ENCODE measurements around the gene ATXN7. TPM values are rescaled to one million over a fixed set of nuclear protein-coding genes. Genes with fewer than 3 reads are reported as not detected.

The ATXN7 gene
- total RNA-seq, 4 donors from 2014 or later: 44.8 to 113 (median 51.0) TPM

- TF ChIP-seq POLR2AphosphoS5 (IDR thresholded peaks at IDR 0.05) (no peak), EP300 (IDR thresholded peaks at IDR 0.05; ENCODE audit: low read depth) (no peak), POLR2A (IDR thresholded peaks at IDR 0.05) (no peak)
- TF ChIP-seq, protein P1, sequence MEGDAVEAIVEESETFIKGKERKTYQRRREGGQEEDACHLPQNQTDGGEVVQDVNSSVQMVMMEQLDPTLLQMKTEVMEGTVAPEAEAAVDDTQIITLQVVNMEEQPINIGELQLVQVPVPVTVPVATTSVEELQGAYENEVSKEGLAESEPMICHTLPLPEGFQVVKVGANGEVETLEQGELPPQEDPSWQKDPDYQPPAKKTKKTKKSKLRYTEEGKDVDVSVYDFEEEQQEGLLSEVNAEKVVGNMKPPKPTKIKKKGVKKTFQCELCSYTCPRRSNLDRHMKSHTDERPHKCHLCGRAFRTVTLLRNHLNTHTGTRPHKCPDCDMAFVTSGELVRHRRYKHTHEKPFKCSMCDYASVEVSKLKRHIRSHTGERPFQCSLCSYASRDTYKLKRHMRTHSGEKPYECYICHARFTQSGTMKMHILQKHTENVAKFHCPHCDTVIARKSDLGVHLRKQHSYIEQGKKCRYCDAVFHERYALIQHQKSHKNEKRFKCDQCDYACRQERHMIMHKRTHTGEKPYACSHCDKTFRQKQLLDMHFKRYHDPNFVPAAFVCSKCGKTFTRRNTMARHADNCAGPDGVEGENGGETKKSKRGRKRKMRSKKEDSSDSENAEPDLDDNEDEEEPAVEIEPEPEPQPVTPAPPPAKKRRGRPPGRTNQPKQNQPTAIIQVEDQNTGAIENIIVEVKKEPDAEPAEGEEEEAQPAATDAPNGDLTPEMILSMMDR (IDR thresholded peaks at IDR 0.05): no peak
- Histone ChIP-seq H3K4me3 (no peak overlapping the region), H3K4me1 (peaks cover 0 to 39% (median 18%) of the 10 kb centered on the region in 4 donors), H3K27ac (peak overlapping the region in 1 of 4 donors; percentile 3), H3K36me3 (no peaks in the 10 kb centered on the region), H3K9me3 (no peaks in the 10 kb centered on the region), H3K27me3 (no peaks in the 10 kb centered on the region)
- intact Hi-C loops (cut with DNase I; ENCODE audit: low total_unique reads): no loop called here
- in situ Hi-C loops (cut with MboI; ENCODE audit: low pct_ligation_motif_present in 1 of 4, low pct_unique_long_range_greater_than_20kb in 1 of 4, low sequenced_read_pairs in 3 of 4): no loop called here
- no peak for DNase-seq
- WGBS, 2 donors (ENCODE audit: low coverage in 1 of 2): 82 to 83% methylated on average over 8 to 13 of the region's 13 CpGs
Observed at GRCh38 chr3:63955830-63956545, 92.3 kb downstream of the ATXN7 start.

DNA sequence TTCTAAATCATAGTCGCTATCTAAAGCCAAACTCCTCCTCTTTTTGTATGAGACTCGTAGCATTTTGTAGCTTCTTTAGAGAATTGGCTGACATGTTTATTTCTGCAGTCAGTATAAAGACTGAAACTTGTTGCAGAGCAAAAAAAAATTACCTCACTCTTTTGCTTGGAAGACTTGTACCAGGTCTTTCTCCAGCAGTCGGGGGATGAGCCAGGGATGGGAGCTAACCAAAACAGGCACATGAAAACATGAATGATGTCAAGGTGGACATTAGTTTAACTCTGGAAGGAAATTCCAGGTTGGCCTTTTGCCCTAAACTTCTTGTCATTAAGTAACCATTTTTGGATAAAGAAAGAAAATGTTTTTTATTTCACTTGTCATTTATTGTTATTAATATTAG, 95.5 kb downstream of the ATXN7 start:
- no peaks in the 10 kb centered on the region for H3K36me3 ChIP-seq
- no peak for DNase-seq
- H3K27me3 ChIP-seq: no peaks in the 10 kb centered on the region
- peaks cover 0 to 49% (median 19%) of the 10 kb centered on the region in 4 donors for H3K4me1 ChIP-seq
- in situ Hi-C loops (cut with MboI; ENCODE audit: low pct_ligation_motif_present in 1 of 4, low pct_unique_long_range_greater_than_20kb in 1 of 4, low sequenced_read_pairs in 3 of 4): no loop called here
- H3K4me3 ChIP-seq: no peak overlapping the region
- 67 to 71% methylated on average over 3 of the region's 3 CpGs for WGBS, 2 donors (ENCODE audit: low coverage in 1 of 2)
- intact Hi-C loops (cut with DNase I; ENCODE audit: low total_unique reads): no loop called here
- TF ChIP-seq POLR2A (IDR thresholded peaks at IDR 0.05) (no peak), EP300 (IDR thresholded peaks at IDR 0.05; ENCODE audit: low read depth) (no peak), POLR2AphosphoS5 (IDR thresholded peaks at IDR 0.05) (no peak)
- TF ChIP-seq, protein P1 (IDR thresholded peaks at IDR 0.05): no peak
- H3K27ac ChIP-seq: peak overlapping the region in 2 of 4 donors; percentile 75
- no peaks in the 10 kb centered on the region for H3K9me3 ChIP-seq

- Histone ChIP-seq H3K4me3 (peak overlapping the region in 1 of 4 donors; percentile 25), H3K27ac (peak overlapping the region; percentile 56 to 75 (median 70)), H3K27me3 (no peaks in the 10 kb centered on the region), H3K9me3 (no peaks in the 10 kb centered on the region), H3K36me3 (no peaks in the 10 kb centered on the region), H3K4me1 (peaks cover 0 to 59% (median 28%) of the 10 kb centered on the region in 4 donors)
- 40 to 52% methylated on average over 4 to 6 of the region's 6 CpGs for WGBS, 2 donors (ENCODE audit: low coverage in 1 of 2)
- in situ Hi-C loops (cut with MboI; ENCODE audit: low pct_ligation_motif_present in 1 of 4, low pct_unique_long_range_greater_than_20kb in 1 of 4, low sequenced_read_pairs in 3 of 4): no loop called here
- DNase-seq: peak; percentile 34
- intact Hi-C loops (cut with DNase I; ENCODE audit: low total_unique reads): no loop called here
- TF ChIP-seq EP300 (IDR thresholded peaks at IDR 0.05; ENCODE audit: low read depth): no peak
- TF ChIP-seq, protein P1 (IDR thresholded peaks at IDR 0.05): no peak
- TF ChIP-seq POLR2A (IDR thresholded peaks at IDR 0.05): no peak
- no peak for TF ChIP-seq POLR2AphosphoS5 (IDR thresholded peaks at IDR 0.05)
Observed at GRCh38 chr3:63960048-63960711, 96.5 kb downstream of the ATXN7 start.

DNA sequence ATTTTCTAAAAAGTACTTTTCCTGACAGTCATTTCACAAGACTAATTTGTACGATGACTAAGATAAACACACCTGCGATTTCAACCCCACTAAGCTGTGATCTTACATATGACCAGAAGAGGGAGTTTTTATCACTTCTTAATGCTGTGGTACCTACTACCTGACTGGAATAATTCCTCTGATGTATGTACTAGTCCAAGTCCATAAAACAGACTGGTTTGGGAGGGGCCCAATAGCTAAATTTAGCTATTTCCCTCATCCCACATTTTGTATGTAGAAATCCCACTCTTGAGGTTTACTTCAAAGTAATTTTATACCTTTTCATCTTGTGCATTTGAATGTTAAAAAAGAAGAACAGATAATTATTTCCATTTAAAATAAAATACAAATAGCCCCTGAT, 98.2 kb downstream of the ATXN7 start:
- in situ Hi-C loops (cut with MboI; ENCODE audit: low pct_ligation_motif_present in 1 of 4, low pct_unique_long_range_greater_than_20kb in 1 of 4, low sequenced_read_pairs in 3 of 4) (no loop called here), intact Hi-C loops (cut with DNase I; ENCODE audit: low total_unique reads) (no loop called here)
- no peak for TF ChIP-seq POLR2A (IDR thresholded peaks at IDR 0.05)
- TF ChIP-seq EP300 (IDR thresholded peaks at IDR 0.05; ENCODE audit: low read depth): no peak
- TF ChIP-seq, protein P1 (IDR thresholded peaks at IDR 0.05): peak; percentile 64 to 81 (median 73)
- peak in 1 of 3 donors; percentile 34 for TF ChIP-seq POLR2AphosphoS5 (IDR thresholded peaks at IDR 0.05)
- H3K27me3 ChIP-seq: no peaks in the 10 kb centered on the region
- 3 to 20% methylated on average over 2 of the region's 2 CpGs for WGBS, 2 donors (ENCODE audit: low coverage in 1 of 2)
- DNase-seq: no peak
- H3K4me1 ChIP-seq: peaks cover 4 to 71% (median 38%) of the 10 kb centered on the region in 4 donors
- no peaks in the 10 kb centered on the region for H3K36me3 ChIP-seq
- no peak overlapping the region for H3K4me3 ChIP-seq
- peak overlapping the region in 1 of 4 donors; percentile 75 for H3K27ac ChIP-seq
- H3K9me3 ChIP-seq: no peaks in the 10 kb centered on the region
